Mesendoderm (in vitro differentiated cells): ENCODE results near the gene RPAP2. TPM values are rescaled to one million over a fixed set of nuclear protein-coding genes. Genes with fewer than 3 reads are reported as not detected.

Experiments used
- DNase-seq: peaks from one replicate; pipeline ENCODE4 v3.0.0; 2013
- H2AK5ac ChIP-seq: 2 replicates; pipeline ENCODE4 v1.6.1; 2013; ENCODE audit warnings: low read length, inconsistent platforms
- H2BK120ac ChIP-seq: 2 replicates; pipeline ENCODE4 v1.6.1; 2013; ENCODE audit warnings: low read depth, mild to moderate bottlenecking, low read length, moderate library complexity, mixed read lengths
- H2BK15ac ChIP-seq: replicated peaks from 2 replicates; pipeline ENCODE4 v1.6.1; 2013; ENCODE audit warnings: low read depth, mild to moderate bottlenecking, moderate library complexity
- H2BK5ac ChIP-seq: 2 replicates; pipeline ENCODE4 v1.6.1; 2013; ENCODE audit warnings: low read length, inconsistent platforms
- H3K18ac ChIP-seq: 2 replicates; pipeline ENCODE4 v1.6.1; 2013; ENCODE audit warnings: mild to moderate bottlenecking, low read length, mixed read lengths
- H3K23ac ChIP-seq: one replicate; pipeline ENCODE4 v1.6.1; 2013; ENCODE audit warnings: low read length
- H3K27ac ChIP-seq: 2 replicates; pipeline ENCODE4 v1.5.1; 2013; ENCODE audit warnings: low read depth, mild to moderate bottlenecking, inconsistent platforms, low read length, moderate library complexity
- H3K27me3 ChIP-seq: 2 replicates; pipeline ENCODE4 v1.6.1; 2013; ENCODE audit warnings: low read length, control low read depth, mild to moderate bottlenecking, inconsistent platforms; ENCODE audit not compliant: insufficient read depth, poor library complexity
- H3K36me3 ChIP-seq: 2 replicates; pipeline ENCODE4 v1.6.1; 2013; ENCODE audit warnings: low read length, inconsistent platforms; ENCODE audit not compliant: control insufficient read depth, insufficient read depth
- H3K4ac ChIP-seq: one replicate; pipeline ENCODE4 v1.6.1; 2013; ENCODE audit warnings: low read depth, mild to moderate bottlenecking, low read length, moderate library complexity
- H3K4me1 ChIP-seq: 2 replicates; pipeline ENCODE4 v1.6.1; 2013; ENCODE audit warnings: low read depth, low read length, inconsistent platforms; ENCODE audit not compliant: control insufficient read depth
- H3K4me2 ChIP-seq: 2 replicates; pipeline ENCODE4 v1.6.1; 2013; ENCODE audit warnings: low read length
- H3K4me3 ChIP-seq: 2 replicates; pipeline ENCODE4 v1.5.1; 2013; ENCODE audit warnings: mild to moderate bottlenecking, low read length
- H3K56ac ChIP-seq: one replicate; pipeline ENCODE4 v1.6.1; 2013; ENCODE audit warnings: low read length
- H3K79me1 ChIP-seq: 2 replicates; pipeline ENCODE4 v1.6.1; 2013; ENCODE audit warnings: low read length, inconsistent platforms
- H3K79me2 ChIP-seq: 2 replicates; pipeline ENCODE4 v1.6.1; 2013; ENCODE audit warnings: mild to moderate bottlenecking, low read length; ENCODE audit not compliant: control insufficient read depth, insufficient read depth
- H3K9ac ChIP-seq: 2 replicates; pipeline ENCODE4 v1.6.1; 2013; ENCODE audit warnings: low read length, inconsistent platforms
- H4K5ac ChIP-seq: one replicate; pipeline ENCODE4 v1.6.1; 2013; ENCODE audit warnings: low read length
- H4K8ac ChIP-seq: one replicate; pipeline ENCODE4 v1.6.1; 2013; ENCODE audit warnings: low read depth, mild to moderate bottlenecking, control low read depth, low read length, moderate library complexity
- WGBS: extraction: QIAGEN DNeasy Blood & Tissue Kit; methylation state at CpG from one replicate; pipeline ENCODE4 v1.1.7; 2013; ENCODE audit warnings: low lambda C conversion rate, missing lambda C conversion rate; ENCODE audit not compliant: insufficient coverage; ENCODE audit errors: extremely low coverage; 5-methylcytosine and 5-hydroxymethylcytosine counted together
- small RNA-seq: library from polyadenylated mRNA; stranded (forward); fragments of <200 nt; extraction: miRNeasy Mini kit (QIAGEN cat#:217004); gene quantifications from one replicate; pipeline ENCODE3, GENCODE V24; 2013; ENCODE audit not compliant: insufficient read depth

The RPAP2 gene

DNA sequence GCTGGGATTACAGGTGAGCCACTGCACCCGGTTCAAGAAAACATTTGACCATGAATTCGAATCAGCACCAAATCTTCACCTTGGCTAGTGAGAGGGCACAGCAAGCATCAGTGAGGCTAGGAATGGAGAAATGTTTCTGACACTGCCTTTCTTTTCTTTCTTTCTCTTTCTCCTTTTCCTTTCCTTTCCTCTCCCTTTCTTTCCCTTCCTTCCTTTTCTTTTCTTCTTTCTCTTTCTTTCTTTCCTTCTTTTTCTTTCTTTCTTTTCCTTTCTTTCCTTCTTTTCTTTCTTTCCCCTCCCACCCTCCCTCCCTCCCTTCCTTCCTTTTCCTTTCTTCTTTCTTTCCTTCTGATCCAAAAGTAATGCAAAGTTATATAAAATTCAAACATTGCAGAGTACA, 147.0 kb downstream of the RPAP2 start:
- peaks cover 5% of the 10 kb centered on the region for H3K4me1 ChIP-seq
- no peak overlapping the region for H4K8ac ChIP-seq
- H3K27ac ChIP-seq = no peak overlapping the region
- H3K4ac ChIP-seq = no peak overlapping the region
- H3K4me2 ChIP-seq = no peak overlapping the region
- no peak overlapping the region for H4K5ac ChIP-seq
- no peak overlapping the region for H3K56ac ChIP-seq
- no peak overlapping the region for H3K18ac ChIP-seq
- no peak overlapping the region for H2AK5ac ChIP-seq
- no peaks in the 10 kb centered on the region for H3K79me1 ChIP-seq
- no peak overlapping the region for H2BK5ac ChIP-seq
- DNase-seq = no peak
- no CpG with 5 or more reads among the region's 2 CpGs for WGBS
- H2BK15ac ChIP-seq = no peak overlapping the region
- no peak overlapping the region for H3K4me3 ChIP-seq
- no peak overlapping the region for H2BK120ac ChIP-seq
- no peaks in the 10 kb centered on the region for H3K27me3 ChIP-seq
- no peak overlapping the region for H3K9ac ChIP-seq
- no peaks in the 10 kb centered on the region for H3K36me3 ChIP-seq
- no peak overlapping the region for H3K23ac ChIP-seq
- H3K79me2 ChIP-seq = no peaks in the 10 kb centered on the region

- no peak overlapping the region for H3K23ac ChIP-seq
- no peak overlapping the region for H4K8ac ChIP-seq
- H3K4me2 ChIP-seq = no peak overlapping the region
- no peak overlapping the region for H3K4me3 ChIP-seq
- H3K27me3 ChIP-seq = no peaks in the 10 kb centered on the region
- no peak overlapping the region for H3K4ac ChIP-seq
- no peaks in the 10 kb centered on the region for H3K36me3 ChIP-seq
- no peak overlapping the region for H3K9ac ChIP-seq
- peak; percentile 92 for DNase-seq
- WGBS = no CpG with 5 or more reads among the region's 2 CpGs
- H4K5ac ChIP-seq = no peak overlapping the region
- no peak overlapping the region for H3K56ac ChIP-seq
- no peak overlapping the region for H2AK5ac ChIP-seq
- H2BK5ac ChIP-seq = no peak overlapping the region
- H3K27ac ChIP-seq = no peak overlapping the region
- H3K79me2 ChIP-seq = no peaks in the 10 kb centered on the region
- peaks cover 5% of the 10 kb centered on the region for H3K4me1 ChIP-seq
- H3K18ac ChIP-seq = no peak overlapping the region
- H3K79me1 ChIP-seq = no peaks in the 10 kb centered on the region
- H2BK120ac ChIP-seq = no peak overlapping the region
- H2BK15ac ChIP-seq = no peak overlapping the region
These were observed 147.7 kb downstream of the RPAP2 start for GRCh38 chr1:92446546-92446945.

GRCh38 chr1:92447033-92447681, 148.3 kb downstream of the RPAP2 start:
- Histone ChIP-seq H3K4me2 (no peak overlapping the region), H3K79me1 (no peaks in the 10 kb centered on the region)
- WGBS = no CpG with 5 or more reads among the region's 3 CpGs

DNA sequence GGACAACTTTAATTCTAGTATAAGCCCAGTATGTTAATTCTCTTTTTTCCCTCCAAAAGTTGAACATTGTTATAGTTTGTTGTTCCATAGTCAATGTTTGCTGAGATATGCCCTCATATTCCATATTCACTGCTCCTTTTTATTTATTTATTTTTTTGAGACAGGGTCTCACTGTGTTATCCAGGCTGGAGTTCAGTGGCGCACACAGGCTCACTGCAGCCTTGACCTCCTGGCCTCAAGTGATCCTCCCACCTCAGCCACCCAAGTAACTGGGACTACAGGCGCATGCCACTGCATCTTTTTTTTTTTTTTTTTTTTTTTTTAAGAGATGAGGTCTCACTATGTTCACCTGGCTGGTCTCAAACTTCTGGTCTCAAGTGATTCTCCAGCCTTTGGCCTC, 149.1 kb downstream of the RPAP2 start:
- no peak overlapping the region for H4K5ac ChIP-seq
- no peak overlapping the region for H3K27ac ChIP-seq
- H3K9ac ChIP-seq = no peak overlapping the region
- no peaks in the 10 kb centered on the region for H3K36me3 ChIP-seq
- H3K18ac ChIP-seq = no peak overlapping the region
- H2BK5ac ChIP-seq = no peak overlapping the region
- no peaks in the 10 kb centered on the region for H3K79me2 ChIP-seq
- H4K8ac ChIP-seq = no peak overlapping the region
- no peak overlapping the region for H3K4me2 ChIP-seq
- H2BK120ac ChIP-seq = no peak overlapping the region
- no peak overlapping the region for H2AK5ac ChIP-seq
- no CpG with 5 or more reads among the region's 2 CpGs for WGBS
- H3K23ac ChIP-seq = no peak overlapping the region
- H2BK15ac ChIP-seq = no peak overlapping the region
- H3K56ac ChIP-seq = no peak overlapping the region
- no peak for DNase-seq
- H3K4me3 ChIP-seq = no peak overlapping the region
- H3K4ac ChIP-seq = no peak overlapping the region
- peaks cover 5% of the 10 kb centered on the region for H3K4me1 ChIP-seq
- no peaks in the 10 kb centered on the region for H3K27me3 ChIP-seq
- H3K79me1 ChIP-seq = no peaks in the 10 kb centered on the region

More at GRCh38 chr1:92447033-92447681, 148.3 kb downstream of the RPAP2 start:
- Histone ChIP-seq H3K27me3 (no peaks in the 10 kb centered on the region), H2BK15ac (no peak overlapping the region), H3K23ac (no peak overlapping the region), H4K5ac (no peak overlapping the region), H3K9ac (no peak overlapping the region), H2BK120ac (no peak overlapping the region), H3K36me3 (no peaks in the 10 kb centered on the region), H3K4me3 (no peak overlapping the region), H3K79me2 (no peaks in the 10 kb centered on the region), H4K8ac (no peak overlapping the region), H3K4ac (no peak overlapping the region), H3K18ac (no peak overlapping the region), H2AK5ac (no peak overlapping the region), H3K4me1 (peaks cover 5% of the 10 kb centered on the region), H3K56ac (no peak overlapping the region), H3K27ac (no peak overlapping the region), H2BK5ac (no peak overlapping the region)
- peak; percentile 81 for DNase-seq

Small RNAs within 50 kb of the gene (small RNA-seq; reads per million reads assigned to genes)
- not detected for gene RN7SL824P
